Prostate gland (tissue), 2 donors: ENCODE data around the gene FER.

Experiments used
- CTCF ChIP-seq, 4 experiments: fragments of 200-600 bp in 2 of 4; fragments of 450-650 bp in 2 of 4; sonication (generic) in 2 of 4; IDR thresholded peaks; 1 replicate in 3 of 4; 2 replicates in 1 of 4; pipeline ENCODE4 v1.5.1; 2016 to 2019; ENCODE audit warnings: antibody characterized with exemption in 4 of 4, mild to moderate bottlenecking in 2 of 4, moderate library complexity in 2 of 4
- POLR2A ChIP-seq: fragments of 450-650 bp; IDR thresholded peaks from one replicate; pipeline ENCODE4 v1.6.1; 2016; ENCODE audit warnings: antibody characterized with exemption, mild to moderate bottlenecking

DNA sequence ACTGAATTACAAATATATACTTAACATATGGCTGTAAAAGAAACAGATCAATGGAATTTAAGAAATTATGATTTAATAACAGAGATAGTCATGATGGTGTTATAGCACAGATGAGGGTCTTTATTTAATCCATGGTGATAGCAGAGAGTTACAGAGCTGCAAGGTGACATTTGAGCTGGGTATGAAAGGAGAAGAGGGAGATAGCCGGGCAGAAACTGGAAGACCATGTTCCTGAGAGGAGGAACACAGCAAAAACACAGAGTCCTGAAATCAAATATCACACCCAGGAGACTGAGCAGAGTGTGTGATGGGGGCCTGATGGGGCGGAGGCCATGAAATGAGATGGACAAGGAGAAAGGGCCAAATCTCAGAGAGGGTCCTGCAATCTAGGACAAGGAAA lies 498.7 kb downstream of the FER start:
- no peak for TF ChIP-seq CTCF (IDR thresholded peaks at IDR 0.05)
- no peak for TF ChIP-seq POLR2A
